Activated CD4-positive, alpha-beta memory T cell treated with anti-CD3 and anti-CD28 coated beads for 36 hours (primary cell): ENCODE measurements around the gene SNRPN. TPM values are rescaled to one million over a fixed set of nuclear protein-coding genes. Genes with fewer than 3 reads are reported as not detected.
"Not testable (repeated sequence)": the region's sequence is repeated elsewhere in the genome, so short reads cannot be mapped to it uniquely, and the experiment has no call there.

Experiments used
- CTCF ChIA-PET: fragments of 350-600 bp; sonication (Branson Sonifier 250); formaldehyde crosslinking; loops from one replicate; lab custom pipeline; 2021; ENCODE audit warnings: antibody characterized with exemption, inconsistent platforms; lab: Charles Lee
- POLR2A ChIA-PET: fragments of 350-600 bp; sonication (Branson Sonifier 250); formaldehyde crosslinking; loops from one replicate; lab custom pipeline; 2021; ENCODE audit warnings: antibody characterized with exemption; lab: Charles Lee
- DNase-seq: peaks from one replicate; pipeline ENCODE4 v3.0.0-alpha.2; 2020
- H3K27ac Mint-ChIP-seq: one replicate; pipeline ENCODE4 v1.8.0; 2021; ENCODE audit warnings: mixed read lengths
- H3K27me3 Mint-ChIP-seq: one replicate; pipeline ENCODE4 v1.8.0; 2021; ENCODE audit warnings: mixed read lengths
- H3K36me3 Mint-ChIP-seq: one replicate; pipeline ENCODE4 v1.8.0; 2021; ENCODE audit warnings: mixed read lengths
- H3K4me1 Mint-ChIP-seq: one replicate; pipeline ENCODE4 v1.8.0; 2021; ENCODE audit warnings: low read depth, mixed read lengths
- H3K4me3 Mint-ChIP-seq: one replicate; pipeline ENCODE4 v1.8.0; 2021; ENCODE audit warnings: mild to moderate bottlenecking, mixed read lengths
- H3K9me3 Mint-ChIP-seq: one replicate; pipeline ENCODE4 v1.8.0; 2021; ENCODE audit warnings: mixed read lengths
- intact Hi-C: fragments of 100-400 bp; cut with micrococcal nuclease; formaldehyde crosslinking; loops from one replicate; pipeline ENCODE4 v1.15.1; 2023
- total RNA-seq, 2 experiments: library from RNA; stranded (reverse); gene quantifications; one replicate each; pipeline ENCODE4 v1.2.3, GENCODE V29; 2021

SNRPN gene
- 10 to 100 TPM; 56.5 to 58.9 TPM for total RNA-seq

- Mint-ChIP-seq H3K4me1 (peaks cover 9% of the 10 kb centered on the region), H3K4me3 (peak within 1 kb of the TSS; percentile 91), H3K27ac (peak within 1 kb of the TSS; percentile 96), H3K27me3 (peaks cover 3% of the 10 kb centered on the region), H3K36me3 (peaks cover 13% of the 10 kb centered on the region), H3K9me3 (peaks cover 12% of the 10 kb centered on the region)
- CTCF ChIA-PET: no interaction called here
- intact Hi-C loops: loop anchor here (5.0 kb wide), 1 partner anchor 897 kb away; no protein-coding TSS in a partner anchor
- POLR2A ChIA-PET: interaction anchor here (0.5 kb wide), 1 partner anchor 468 kb away, joined by 4 read pairs; no protein-coding TSS in a partner anchor
- DNase-seq: peak; percentile 80
Observed at GRCh38 chr15:24954783-24955530, at the start of gene SNRPN, which contains the start of gene SNURF. Gene SNRPN, plus strand, starts transcription at chr15:24954987. Its CDS starts 19,467 bp downstream, at chr15:24974454. Gene SNURF, plus strand, starts transcription at chr15:24954987. Its CDS starts 62 bp downstream, at chr15:24955049.

DNA sequence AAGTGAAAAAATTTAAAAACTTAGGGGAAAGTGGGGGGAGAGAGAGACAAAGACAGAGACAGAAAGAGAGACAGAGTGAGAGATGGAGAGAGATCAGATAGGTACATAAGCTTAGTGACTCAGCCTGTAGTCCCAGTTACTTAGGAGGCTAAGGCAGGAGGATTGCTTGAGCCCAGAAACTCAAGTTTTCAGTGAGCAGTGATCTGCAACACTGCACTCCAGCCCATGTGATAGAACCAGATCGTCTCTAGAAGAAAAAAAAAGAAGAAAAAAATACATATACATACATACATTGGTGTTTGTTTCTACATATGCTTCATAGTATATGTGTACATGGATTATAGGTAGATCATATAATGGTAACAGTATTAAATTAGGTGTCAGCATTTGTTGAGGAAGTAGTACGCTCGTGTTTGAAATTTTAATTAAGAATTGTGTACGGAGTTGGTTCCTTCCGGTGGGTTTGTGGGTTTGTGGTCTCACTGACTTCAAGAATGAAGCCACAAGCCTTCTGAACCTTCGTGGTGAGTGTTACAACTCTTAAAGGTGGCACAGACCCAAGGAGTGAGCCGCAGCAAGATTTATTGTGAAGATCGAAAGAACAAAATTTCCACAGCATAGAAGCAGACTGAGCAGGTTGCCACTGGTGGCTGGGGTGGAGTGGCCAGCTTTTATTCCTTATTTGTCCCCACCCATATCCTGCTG, 38.3 kb upstream of the SNRPN start:
- H3K27me3 Mint-ChIP-seq: peaks cover 1% of the 10 kb centered on the region
- DNase-seq: peak; percentile 9
- H3K4me1 Mint-ChIP-seq: peaks cover 5% of the 10 kb centered on the region
- H3K27ac Mint-ChIP-seq: no peak overlapping the region
- CTCF ChIA-PET: no interaction called here
- POLR2A ChIA-PET: no interaction called here
- H3K4me3 Mint-ChIP-seq: no peak overlapping the region
- H3K9me3 Mint-ChIP-seq: peaks cover 42% of the 10 kb centered on the region
- H3K36me3 Mint-ChIP-seq: peaks cover 4% of the 10 kb centered on the region
- intact Hi-C loops: no loop called here

DNA sequence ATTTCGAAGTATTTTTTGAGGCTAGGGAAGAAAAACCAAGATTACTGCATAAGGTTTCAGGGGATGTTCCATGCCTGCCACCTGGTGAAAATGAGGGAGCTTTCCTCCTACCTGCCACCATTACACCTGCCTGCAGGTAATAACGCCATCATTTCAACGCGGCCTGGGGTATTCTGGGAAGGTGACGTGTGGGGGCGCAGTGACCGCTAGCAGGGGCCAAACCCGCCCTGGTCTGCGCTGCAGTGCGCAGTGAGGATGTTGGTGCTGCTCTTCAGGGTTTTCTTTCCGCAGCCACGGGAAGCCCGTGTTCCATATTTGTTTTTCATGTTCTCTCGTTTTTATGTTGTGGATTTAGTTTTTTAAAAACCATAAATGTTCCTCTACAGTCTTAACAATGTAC, 37.4 kb upstream of the SNRPN start:
- Mint-ChIP-seq H3K27ac (no peak overlapping the region), H3K4me3 (no peak overlapping the region), H3K4me1 (peaks cover 5% of the 10 kb centered on the region), H3K36me3 (no peaks in the 10 kb centered on the region), H3K9me3 (peaks cover 41% of the 10 kb centered on the region), H3K27me3 (no peaks in the 10 kb centered on the region)
- POLR2A ChIA-PET: no interaction called here
- no peak for DNase-seq
- intact Hi-C loops: no loop called here
- CTCF ChIA-PET: no interaction called here

- H3K9me3 Mint-ChIP-seq: peaks cover 29% of the 10 kb centered on the region
Observed at GRCh38 chr15:24919446-24919845, 35.3 kb upstream of the SNRPN start.

DNA sequence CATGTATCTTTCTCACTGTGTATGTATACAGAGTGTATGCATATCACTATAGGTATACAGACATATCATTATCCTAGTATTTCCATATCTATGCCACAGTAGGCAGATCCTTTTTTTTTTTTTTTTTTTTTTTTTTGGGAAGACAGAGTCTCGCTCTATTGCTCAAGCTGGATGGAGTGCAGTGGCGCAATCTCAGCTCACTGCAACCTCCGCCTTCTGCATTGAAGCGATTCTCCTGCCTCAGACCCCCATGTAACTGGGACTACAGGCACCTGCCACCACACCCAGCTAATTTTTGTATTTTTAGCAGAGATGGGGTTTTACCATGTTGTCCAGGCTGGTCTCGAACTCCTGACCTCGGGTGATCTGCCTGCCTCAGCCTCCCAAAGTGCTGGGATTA, 32.0 kb upstream of the SNRPN start:
- H3K36me3 Mint-ChIP-seq, DNase-seq, H3K27me3 Mint-ChIP-seq, POLR2A ChIA-PET, H3K4me3 Mint-ChIP-seq, H3K4me1 Mint-ChIP-seq, intact Hi-C loops, CTCF ChIA-PET, H3K27ac Mint-ChIP-seq: not testable (repeated sequence)
- H3K9me3 Mint-ChIP-seq: peaks cover 12% of the 10 kb centered on the region

More at GRCh38 chr15:24919446-24919845, 35.3 kb upstream of the SNRPN start:
- H3K27ac Mint-ChIP-seq: no peak overlapping the region
- intact Hi-C loops: no loop called here
- H3K4me1 Mint-ChIP-seq: peaks cover 5% of the 10 kb centered on the region
- ChIA-PET POLR2A (no interaction called here), CTCF (no interaction called here)
- no peak overlapping the region for H3K4me3 Mint-ChIP-seq
- no peaks in the 10 kb centered on the region for H3K27me3 Mint-ChIP-seq
- DNase-seq: no peak
- peaks cover 1% of the 10 kb centered on the region for H3K36me3 Mint-ChIP-seq

DNA sequence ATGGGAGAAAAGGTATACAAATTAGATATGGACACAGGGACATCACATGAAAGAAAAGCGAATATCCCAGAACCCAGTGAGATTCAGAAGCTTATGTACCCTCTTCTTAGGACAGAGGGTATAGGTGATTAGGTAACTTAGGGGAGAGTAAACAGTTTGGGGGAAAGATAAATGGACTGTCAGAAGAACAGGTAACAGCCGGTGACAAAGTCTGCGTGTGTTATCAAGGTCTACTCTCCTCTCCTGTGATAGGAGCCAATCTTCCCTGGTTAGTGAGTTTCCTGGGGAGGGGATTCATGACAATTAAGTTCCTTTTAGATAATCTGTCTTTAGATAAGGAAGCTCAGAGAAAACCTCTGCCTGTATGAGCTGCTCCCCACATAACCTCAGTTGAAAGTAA, 30.6 kb upstream of the SNRPN start:
- Mint-ChIP-seq H3K36me3 (peaks cover 1% of the 10 kb centered on the region), H3K4me1 (no peaks in the 10 kb centered on the region), H3K27ac (no peak overlapping the region), H3K27me3 (no peaks in the 10 kb centered on the region), H3K9me3 (peaks cover 18% of the 10 kb centered on the region), H3K4me3 (no peak overlapping the region)
- ChIA-PET POLR2A (no interaction called here), CTCF (no interaction called here)
- intact Hi-C loops: no loop called here
- DNase-seq: no peak

- no peaks in the 10 kb centered on the region for H3K27me3 Mint-ChIP-seq
- H3K4me3 Mint-ChIP-seq: no peak overlapping the region
- peaks cover 18% of the 10 kb centered on the region for H3K9me3 Mint-ChIP-seq
- DNase-seq: no peak
- H3K27ac Mint-ChIP-seq: no peak overlapping the region
- H3K36me3 Mint-ChIP-seq: peaks cover 1% of the 10 kb centered on the region
- intact Hi-C loops: no loop called here
- H3K4me1 Mint-ChIP-seq: no peaks in the 10 kb centered on the region
- POLR2A ChIA-PET: no interaction called here
- CTCF ChIA-PET: no interaction called here
Observed at GRCh38 chr15:24924621-24925020, 30.2 kb upstream of the SNRPN start.

DNA sequence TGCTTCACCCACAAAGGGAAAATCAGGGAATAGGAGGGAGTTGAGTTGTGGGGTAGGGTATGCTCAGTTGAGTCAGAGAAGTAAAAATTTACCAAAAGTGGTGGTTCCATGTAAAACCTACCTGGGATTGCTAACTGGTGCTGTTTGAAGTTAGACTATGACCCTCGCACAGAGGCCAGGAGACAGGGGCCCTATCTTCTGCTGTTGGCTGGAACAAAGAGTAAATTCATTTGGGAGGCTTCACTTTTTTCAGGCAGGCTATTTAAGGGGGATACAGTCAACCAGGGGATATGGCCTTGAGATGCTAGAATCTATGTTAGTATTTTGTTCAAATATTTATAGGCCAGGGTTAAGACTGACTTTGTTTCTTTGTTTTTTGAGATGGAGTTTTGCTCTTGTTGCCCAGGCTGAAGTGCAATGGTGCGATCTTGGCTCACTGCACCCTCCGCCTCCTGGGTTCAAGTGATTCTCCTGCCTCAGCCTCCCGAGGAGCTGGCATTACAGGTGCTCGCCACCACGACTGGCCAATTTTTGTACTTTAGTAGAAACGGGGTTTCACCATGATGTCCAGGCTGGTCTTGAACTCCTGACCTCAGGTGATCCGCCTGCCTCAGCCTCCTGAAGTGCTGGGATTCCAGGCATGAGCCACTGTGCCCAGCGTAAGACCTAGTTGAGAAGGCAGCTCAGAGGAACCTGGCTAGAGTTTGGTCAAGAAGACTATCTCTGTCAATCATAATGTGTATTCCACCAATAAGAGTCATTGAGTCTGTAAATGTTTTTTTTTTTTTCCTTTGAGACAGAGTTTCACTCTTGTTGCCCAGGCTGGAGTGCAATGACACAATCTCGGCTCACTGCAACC, 22.7 kb upstream of the SNRPN start:
- peaks cover 25% of the 10 kb centered on the region for H3K9me3 Mint-ChIP-seq
- H3K36me3 Mint-ChIP-seq, H3K27ac Mint-ChIP-seq, H3K4me1 Mint-ChIP-seq, intact Hi-C loops, POLR2A ChIA-PET, CTCF ChIA-PET, H3K4me3 Mint-ChIP-seq, DNase-seq, H3K27me3 Mint-ChIP-seq: not testable (repeated sequence)

GRCh38 chr15:24933716-24934115, 21.1 kb upstream of the SNRPN start:
- Mint-ChIP-seq H3K4me1 (no peaks in the 10 kb centered on the region), H3K4me3 (no peak overlapping the region), H3K27me3 (no peaks in the 10 kb centered on the region), H3K9me3 (peaks cover 27% of the 10 kb centered on the region), H3K27ac (no peak overlapping the region), H3K36me3 (no peaks in the 10 kb centered on the region)
- POLR2A ChIA-PET: no interaction called here
- intact Hi-C loops: no loop called here
- CTCF ChIA-PET: no interaction called here
- DNase-seq: no peak

DNA sequence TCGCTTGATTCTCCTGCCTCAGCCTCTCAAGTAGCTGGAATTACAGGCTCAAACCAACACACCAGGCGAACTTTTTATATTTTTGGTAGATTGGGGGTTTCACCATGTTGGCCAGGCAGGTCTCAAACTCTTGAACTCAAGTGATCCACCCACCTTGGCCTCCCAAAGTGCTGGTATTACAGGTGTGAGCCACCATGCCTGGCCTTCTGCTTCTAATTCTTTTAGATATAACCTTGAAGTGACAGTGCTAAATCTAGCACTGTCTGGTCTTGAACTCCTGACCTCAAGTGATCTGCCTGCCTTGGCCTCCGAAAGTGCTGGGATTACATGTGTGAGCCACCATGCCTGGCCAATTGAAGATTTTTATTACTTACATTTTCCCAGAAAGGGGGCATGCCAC, 16.6 kb upstream of the SNRPN start:
- H3K4me1 Mint-ChIP-seq, POLR2A ChIA-PET, H3K27me3 Mint-ChIP-seq, H3K27ac Mint-ChIP-seq, intact Hi-C loops, CTCF ChIA-PET, H3K4me3 Mint-ChIP-seq, H3K36me3 Mint-ChIP-seq, DNase-seq: not testable (repeated sequence)
- H3K9me3 Mint-ChIP-seq: peaks cover 19% of the 10 kb centered on the region

GRCh38 chr15:24940236-24940635, 14.6 kb upstream of the SNRPN start:
- Mint-ChIP-seq H3K4me1 (no peaks in the 10 kb centered on the region), H3K27ac (no peak overlapping the region), H3K36me3 (no peaks in the 10 kb centered on the region), H3K27me3 (no peaks in the 10 kb centered on the region), H3K4me3 (no peak overlapping the region), H3K9me3 (peaks cover 19% of the 10 kb centered on the region)
- intact Hi-C loops: no loop called here
- DNase-seq: no peak
- ChIA-PET POLR2A (no interaction called here), CTCF (no interaction called here)

DNA sequence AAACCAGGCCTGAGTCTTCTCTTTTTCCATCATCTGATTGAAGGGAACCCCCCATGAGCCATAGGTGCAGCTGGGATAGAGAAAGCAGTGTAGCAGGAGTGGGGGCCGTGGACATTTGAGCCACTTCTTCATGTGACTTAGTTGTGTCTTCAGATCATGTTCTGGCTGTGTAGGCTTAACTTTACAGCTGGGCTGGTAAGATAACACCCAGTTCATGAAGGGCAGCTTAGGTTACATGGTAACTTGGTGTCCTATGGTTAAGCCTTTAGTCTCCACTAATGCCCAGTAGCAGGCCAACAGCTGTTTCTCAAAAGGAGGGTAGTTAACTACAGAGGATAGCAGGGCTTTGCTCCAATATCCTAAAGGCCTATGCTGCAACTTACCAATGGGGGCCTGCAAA, 11.4 kb upstream of the SNRPN start:
- H3K4me3 Mint-ChIP-seq: no peak overlapping the region

More for the DNA sequence above, 11.4 kb upstream of the SNRPN start:
- Mint-ChIP-seq H3K36me3 (no peaks in the 10 kb centered on the region), H3K27ac (no peak overlapping the region), H3K27me3 (no peaks in the 10 kb centered on the region), H3K4me1 (no peaks in the 10 kb centered on the region), H3K9me3 (peaks cover 9% of the 10 kb centered on the region)
- ChIA-PET CTCF (no interaction called here), POLR2A (no interaction called here)
- DNase-seq: no peak
- intact Hi-C loops: no loop called here
